HG03139 (cell line): ENCODE measurements around the gene CHKA.

Source experiments
- ATAC-seq: cut with Tn5 transposase; IDR thresholded peaks from one replicate; pipeline ENCODE4 v1.9.1; 2021; ENCODE audit not compliant: unreplicated experiment

Gene CHKA

DNA sequence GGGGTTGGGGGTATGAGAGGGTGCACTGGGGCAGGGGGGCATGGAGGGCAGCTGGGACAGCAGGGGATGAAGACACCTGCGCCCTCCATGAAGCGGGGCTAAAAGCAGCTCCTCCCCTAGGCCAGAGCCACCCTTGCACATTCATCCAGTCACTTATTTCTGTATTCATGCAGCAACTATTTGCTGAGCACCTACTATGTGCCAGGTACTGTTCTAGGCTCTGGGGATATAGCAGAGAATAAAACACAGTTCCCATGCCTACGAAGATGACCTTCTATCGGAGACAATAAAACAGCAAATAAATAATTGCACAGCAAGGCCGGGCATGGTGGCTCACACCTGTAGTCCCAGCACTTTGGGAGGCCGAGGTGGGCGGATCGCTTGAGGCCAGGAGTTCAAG, 105.7 kb downstream of the CHKA start:
- ATAC-seq, result no peak

DNA sequence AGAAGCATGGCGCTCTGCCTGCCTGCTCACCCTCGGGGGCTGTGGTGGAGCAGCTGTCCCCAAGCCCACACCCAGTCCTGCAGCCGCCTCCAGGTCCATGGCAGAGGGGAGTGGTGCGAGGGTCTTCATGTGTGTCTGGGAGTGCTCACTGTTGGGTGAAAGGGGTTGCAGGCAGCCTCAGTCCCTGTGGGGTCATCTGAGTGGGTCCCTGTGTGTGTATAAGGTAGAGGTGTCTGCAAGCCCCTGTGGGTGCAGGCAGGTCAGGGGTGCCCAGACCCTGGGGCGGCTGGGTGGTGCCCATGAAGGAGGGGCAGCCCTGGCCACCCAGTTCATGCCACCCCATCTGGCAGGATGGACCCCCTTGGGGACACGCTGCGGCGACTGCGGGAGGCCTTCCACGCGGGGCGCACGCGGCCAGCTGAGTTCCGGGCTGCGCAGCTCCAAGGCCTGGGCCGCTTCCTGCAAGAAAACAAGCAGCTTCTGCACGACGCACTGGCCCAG, 106.2 kb downstream of the CHKA start:
- ATAC-seq, result no peak

DNA sequence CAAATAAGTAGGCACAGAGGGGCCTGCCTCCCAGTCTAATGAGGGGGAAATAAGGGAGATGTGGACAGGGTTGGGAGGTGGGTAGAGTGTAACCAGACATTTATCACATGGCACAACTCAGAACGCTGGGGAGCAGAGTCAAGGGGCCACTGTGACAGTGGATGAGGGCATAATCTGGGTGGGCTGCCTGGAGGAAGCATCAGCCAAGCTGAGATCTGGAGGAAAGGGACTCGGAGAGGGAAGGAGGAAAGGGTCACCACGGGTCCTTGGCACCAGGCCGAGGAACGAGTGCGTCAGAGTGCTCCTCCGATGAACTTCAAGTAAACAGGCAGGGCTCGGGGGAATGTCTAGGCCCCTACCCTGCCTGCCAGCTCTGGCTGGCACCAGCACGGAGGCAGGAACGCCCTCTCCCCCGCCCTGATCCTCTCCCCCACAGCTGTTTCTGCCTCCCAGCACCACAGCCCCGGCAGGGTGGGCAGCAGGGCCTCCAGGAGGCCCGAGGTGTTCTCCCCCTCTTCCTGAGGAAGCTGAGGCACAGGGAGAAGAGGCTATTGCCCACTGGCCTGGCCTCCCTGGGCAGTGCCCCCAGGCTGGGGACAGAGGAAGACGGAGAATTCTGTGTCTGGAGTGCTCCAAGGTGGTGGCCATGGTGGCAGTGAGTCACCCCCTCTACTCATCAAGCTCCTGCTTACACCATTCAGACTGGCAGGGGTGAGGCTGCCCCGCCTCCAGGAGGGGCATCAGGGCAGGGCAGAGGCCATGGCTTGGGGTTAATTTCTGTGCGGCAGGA, 106.8 kb downstream of the CHKA start:
- no peak for ATAC-seq

DNA sequence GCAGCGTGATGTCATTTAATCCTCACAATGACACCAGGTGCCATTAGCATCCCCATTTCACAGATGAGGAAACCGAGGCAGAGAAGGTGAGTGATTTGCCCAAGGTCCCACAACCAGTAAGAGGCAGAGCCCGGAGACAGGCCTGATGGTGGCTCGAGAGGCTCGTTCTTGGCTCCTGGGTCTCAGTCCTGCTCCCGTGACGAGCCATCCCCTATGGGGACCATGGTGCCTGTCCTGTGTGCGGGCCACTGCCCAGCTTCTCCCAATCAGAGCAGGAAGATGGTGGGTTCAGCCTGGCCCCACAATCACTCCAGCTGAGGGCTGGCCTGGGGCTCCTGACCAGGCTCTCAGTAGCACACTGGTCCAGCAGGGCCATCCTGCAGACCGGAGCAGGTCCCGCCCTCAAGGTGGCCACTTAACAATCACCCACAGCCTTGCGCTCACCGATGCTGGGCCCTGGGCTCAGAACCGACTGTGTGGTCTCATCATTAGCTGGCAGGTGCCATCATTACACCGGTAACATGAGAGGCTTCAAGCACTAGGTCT, 107.5 kb downstream of the CHKA start:
- ATAC-seq, result no peak

DNA sequence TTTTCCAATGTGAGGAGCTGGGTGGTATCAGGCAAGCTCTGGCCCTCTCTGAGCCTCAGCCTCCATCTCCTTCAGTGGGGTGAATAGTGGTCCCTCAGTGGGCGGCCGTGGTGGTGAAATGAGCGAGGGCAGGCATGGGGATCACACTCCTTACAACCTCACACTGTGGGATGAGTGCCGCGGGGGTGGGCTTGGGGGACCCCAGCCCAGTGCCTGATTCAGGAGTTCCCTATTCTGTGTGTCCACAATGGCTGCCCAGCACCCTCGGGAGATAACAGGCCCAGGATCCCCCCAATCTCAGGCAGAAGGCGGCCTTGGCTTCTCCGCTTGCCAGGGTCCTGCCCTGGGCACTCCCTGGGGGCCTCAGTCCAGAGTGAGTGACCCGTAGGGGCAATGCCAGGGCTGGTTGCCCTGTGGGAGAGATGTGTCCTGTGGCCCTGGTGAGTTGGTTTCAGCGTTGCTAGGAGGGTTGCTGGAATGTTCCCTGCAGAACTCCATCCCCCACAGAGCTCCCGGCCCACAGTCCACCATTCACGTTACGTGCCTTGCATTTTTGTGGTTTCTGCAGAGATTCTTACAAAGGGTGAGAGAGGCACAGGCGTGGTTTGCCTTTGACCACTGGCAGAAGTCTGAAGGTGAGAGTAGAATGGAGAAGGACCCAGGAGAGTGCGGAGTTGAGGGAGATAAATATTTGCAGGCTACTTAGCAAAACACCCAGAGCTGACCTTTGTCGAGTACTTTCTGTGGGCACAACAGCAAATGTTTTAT, 108.2 kb downstream of the CHKA start:
- ATAC-seq, result no peak

DNA sequence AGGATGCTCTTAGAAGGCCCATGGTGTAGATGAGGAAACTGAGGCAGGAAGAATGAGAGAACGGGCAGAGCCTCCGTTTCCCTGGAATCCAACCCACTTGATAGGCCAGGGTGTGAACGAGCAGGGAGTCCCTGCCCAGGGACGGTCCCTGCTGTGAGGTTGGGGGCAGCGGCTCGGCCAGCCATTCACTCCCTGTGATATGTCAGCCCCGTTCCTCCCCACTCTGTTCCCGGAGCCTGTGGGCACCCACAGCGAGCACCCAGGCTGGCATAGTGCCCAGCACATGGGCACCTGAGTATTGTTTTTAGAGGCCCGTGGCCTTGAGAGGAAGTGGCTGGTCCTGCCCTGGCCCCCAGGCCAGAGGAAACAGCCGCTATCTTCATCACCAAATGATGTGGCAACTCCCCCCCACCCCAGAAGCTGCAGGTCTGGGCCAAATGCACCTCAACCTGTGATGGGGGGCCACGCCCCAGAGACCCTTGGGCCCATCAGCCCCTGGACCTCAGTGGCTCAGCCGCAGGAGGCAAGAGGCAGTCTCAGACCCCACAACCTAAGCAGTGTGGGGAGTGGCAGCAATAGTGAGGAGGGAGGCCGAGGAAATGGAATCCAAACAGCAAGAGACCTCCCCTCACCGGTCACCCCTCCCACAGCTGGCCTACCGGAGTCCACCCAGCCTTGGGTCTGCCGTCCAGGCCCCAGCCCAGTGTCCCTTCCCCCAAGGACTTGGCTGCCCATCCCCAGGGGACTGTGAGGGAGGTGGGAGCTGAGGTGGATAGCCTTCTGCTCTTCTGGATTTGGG, 108.9 kb downstream of the CHKA start:
- ATAC-seq, result no peak

DNA sequence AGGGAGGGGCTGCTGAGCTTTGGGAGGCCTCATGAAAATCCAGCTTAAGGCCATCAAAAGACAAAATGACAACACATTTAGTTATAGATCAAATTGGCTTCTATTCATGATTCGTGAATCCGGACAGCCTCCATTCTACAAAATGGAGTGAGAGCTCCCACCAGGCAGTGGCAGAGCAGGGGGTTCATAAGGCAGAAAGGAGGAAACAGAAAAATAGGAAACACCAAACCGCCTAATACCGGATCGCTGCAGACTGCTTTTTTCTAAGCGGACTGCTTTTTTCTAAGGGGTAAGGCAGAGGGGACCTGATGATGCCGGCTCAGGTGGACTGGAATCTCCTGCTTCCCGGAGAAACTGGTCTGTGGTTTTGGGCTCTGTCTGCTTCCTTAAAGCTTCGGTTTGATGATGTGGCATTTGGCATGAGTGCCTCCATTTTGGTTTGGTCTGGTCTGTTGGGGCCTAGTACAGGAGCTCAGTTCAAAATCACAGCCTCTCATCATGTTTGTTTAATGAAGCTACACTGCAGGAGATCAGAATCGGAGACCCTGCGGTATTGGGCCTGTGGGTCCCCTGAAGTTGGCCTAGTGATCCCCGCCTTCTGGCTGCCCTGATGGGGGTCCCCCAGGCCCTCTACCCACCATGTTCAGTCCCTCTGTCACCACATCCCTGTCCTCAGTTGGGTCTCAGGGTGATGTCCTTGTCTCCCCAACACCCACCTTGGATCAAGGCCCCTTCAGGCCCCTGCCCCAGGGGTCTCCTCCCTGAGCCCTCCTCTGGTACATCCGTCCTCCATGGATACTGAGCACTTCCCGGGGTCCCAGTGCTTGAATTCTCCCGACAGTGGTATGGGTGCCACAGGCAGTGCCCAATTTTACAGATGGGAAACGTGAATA, 109.9 kb downstream of the CHKA start:
- no peak for ATAC-seq

DNA sequence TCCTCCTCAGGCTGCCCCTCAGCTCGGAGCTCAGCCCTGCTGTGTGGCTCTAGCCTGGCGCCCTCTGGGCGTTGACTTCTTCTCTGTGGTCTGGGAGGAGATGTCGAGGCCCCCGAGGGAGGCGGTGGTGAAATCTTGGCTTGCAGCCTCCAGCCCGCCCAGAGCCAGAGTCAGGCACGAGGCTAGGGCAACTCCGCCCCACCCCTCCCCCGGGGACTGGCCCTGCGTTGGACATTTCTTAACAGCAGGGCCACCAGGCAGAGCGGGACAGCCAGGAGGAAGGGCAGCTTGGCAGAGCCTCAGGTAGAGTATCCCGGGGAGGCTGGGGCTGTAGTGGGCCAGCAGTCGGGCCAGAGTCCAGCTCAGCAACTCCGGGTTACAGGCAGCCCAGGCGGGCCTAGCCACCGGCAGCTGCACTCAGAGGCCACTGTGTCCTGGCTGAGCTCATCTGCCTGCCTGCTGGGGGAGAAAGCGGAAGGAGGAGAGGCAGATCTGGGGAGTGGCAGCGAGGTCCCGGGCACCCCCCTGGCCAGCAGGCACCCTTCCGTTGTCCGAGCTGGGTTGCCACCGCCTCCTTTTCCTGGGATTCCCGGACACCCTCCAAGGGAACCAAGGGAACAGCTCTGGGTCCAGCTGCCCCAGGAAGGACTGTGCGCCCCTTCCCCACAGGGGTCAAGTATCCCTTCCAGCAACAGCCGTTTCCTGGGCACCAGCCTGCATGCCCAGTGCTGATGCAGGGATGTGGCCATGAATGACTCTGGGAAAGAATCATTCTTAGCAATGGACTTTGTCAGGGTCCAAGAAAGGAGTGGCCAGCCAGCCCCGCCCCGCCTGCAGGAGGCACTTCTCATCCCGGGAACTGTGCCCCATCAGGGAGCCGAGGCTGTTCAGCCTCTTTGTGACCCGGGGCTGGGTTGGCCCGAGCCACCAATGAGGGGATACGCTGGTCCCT, 110.8 kb downstream of the CHKA start, which contains the start of gene ALDH3B1:
Gene ALDH3B1, plus strand, starts transcription at position 238 of the 952 bp plus-strand sequence. CDS start 4,971 bp downstream, outside the sequence.
- ATAC-seq, result no peak

DNA sequence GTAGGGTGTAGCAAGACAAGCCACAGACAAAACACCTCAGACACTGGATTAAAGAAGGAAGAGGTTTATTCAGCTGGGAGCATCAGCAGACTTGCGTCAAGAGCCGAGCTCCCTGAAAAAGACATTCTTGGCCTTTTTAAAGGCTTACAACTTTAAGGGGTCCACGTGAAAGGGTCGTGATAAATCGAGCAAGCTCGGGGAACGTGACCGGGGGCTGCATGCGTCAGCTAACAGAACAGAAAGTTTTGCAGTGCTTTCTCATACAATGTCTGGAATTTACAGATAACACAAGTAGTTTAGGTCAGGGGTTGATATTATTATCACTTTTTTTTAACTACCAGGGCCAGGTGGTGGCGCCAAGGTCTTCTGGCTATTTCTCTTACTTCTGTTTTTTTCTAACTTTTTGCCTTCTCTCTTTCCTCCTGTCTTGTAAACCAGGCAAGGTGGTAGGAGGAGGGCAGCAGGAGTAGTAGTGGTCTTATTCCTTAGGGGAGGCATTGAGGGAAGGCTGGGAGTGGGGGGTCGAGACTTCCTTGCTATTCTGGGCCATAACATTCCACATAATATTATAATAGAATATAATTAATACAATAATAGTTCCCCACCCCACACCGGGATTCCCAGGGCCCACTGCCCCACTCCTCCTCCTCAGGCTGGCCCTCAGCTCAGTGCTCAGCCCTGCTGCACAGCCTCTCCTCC, 111.6 kb downstream of the CHKA start:
- no peak for ATAC-seq

DNA sequence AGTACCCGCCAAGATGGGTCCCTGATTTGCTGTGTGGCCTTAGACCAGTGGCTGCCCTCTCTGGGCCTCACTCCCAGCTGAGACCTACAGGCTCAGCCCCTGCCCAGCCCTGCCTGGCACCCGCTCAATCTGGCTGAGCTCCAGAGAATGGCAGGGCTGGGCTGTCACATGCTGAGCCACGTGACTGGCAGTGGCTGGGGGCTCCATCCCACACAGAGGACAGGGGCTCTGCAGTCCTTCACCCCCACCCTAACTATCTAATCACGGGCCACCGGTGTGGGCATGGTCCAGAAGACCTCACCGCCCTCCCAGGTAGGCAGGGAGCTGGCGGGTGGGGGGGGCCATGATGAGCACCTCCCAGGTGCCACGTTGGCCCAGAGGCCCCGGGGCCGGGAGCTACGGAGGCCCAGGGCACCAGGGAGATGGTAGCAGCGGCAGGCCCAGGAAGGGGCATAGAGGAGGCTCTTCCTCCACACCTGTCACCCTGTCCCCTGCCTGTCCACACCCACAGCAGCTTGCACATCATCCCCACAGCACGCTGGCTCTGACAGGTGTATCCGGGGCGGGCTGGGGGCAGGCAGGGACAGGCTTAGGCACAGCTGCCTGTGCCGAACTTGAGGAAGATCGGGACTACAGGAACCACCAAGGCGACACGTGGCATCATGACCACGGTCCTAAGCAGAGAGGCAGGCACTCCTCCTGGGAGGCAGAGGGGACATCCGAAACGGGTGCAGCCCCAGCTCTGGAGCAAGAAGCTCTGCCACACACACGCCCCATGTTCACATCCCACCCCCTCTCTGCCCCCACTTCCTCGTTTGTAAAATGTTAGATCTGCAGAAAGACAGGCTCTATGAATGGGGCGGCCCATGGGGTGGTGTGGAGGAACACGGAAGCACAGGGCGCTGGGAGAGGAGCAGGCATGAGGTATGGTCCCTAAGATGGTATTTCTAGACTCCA, 112.5 kb downstream of the CHKA start:
- no peak for ATAC-seq

DNA sequence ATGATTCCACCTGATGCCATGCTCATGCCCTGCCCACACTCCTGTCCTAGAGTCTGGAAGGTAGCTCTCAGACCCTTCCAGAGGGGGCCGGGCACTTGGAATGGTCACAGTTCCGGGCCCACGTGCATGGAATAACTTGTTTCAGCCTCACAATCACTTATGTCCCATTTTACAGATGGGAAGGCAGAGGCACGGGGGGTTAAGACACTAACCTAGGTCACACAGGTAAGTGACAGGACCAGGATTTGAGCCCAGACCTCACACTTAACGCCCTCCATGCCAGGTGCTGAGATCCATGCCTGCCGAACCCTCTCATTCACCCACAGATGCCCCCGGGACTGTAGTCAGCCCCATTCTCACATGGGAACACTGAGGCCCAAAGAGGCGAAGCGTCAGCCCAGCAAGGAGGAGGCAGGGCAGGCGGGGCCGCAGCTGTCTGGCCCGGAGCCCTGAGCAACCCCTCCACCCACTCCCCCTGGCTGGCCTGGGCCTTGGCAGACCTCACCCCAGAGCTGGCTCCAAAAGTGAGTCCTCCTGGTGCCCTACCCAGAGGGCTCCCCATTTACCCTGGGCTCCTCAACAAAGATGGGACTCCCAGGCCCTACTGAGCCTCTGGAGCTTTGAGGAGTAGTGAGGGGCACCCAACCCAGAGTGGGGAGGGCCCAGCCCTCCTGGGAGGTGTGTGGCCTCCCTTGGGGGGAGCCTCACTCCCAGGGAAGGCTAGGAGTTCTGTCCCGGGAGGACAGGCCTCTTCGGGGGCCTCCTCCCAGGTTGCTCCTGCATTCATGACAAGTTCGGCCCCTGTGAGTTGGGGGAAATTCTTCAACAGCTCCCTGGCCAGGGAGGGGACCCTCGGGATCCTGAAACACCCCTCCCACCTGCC, 113.4 kb downstream of the CHKA start:
- no peak for ATAC-seq

DNA sequence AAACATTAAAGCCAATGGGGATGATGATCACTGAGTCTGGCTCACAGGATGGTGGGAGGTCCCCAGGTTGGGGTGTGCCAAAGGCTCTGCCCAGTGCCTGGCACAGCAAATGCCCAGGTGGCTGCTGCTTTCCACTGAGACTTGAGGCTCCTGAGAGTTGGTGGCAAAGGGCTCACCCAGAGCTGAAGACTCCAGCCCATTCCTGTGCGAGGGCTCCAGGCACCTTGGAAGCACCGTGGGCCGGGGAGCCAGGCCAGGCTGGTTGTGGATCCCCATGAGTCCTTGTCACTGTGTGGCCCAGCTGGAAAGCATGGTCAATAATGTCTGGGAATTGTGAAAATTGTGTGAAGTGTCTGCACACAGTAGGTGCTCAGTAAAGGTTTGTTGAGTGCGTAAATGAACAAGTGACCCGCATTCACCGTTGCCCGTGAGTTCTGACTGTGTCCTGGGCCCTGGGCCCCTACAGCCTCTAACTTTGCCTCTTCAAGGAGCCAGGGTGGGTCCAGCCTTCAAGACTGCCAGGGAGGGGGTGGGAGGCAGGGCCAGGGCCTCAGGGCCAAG, 114.5 kb downstream of the CHKA start:
- ATAC-seq, result no peak

DNA sequence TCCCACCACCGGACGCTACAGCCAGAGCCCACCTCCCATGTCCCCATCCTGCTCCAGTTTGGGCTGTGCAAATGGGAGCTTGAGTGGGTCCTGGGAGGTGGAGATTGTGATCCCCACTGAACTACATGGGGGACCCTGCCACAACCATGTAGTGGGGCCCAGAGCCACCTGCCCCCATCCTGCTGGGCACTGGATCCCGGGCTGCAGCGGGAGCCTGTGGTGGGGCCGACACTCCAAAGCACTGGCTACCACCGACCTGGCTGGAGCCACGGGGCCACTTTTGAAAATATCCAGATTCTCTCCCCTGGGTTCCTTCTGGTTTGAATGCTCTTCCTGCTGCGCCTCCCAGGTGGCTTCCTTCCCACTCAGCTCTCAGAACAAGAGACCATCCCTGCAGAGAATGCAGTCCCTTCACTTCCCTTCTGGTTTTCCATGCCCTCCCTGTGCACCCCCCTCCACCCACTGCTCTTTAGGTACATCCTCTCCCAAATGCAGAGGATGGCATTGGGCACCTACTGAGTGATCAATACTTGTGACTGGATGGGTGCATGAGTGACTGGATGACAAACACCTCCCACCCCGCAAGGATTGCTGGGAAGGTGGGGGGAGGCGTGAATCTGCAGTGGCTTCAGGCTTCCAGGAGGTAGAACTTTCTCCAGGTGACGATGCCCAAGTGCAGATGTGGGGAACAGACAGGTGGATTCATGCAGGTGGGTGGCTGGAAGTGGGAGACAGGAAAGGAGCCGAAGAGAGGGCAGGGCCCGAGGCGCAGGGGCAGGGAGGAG, 116.4 kb downstream of the CHKA start:
- no peak for ATAC-seq

DNA sequence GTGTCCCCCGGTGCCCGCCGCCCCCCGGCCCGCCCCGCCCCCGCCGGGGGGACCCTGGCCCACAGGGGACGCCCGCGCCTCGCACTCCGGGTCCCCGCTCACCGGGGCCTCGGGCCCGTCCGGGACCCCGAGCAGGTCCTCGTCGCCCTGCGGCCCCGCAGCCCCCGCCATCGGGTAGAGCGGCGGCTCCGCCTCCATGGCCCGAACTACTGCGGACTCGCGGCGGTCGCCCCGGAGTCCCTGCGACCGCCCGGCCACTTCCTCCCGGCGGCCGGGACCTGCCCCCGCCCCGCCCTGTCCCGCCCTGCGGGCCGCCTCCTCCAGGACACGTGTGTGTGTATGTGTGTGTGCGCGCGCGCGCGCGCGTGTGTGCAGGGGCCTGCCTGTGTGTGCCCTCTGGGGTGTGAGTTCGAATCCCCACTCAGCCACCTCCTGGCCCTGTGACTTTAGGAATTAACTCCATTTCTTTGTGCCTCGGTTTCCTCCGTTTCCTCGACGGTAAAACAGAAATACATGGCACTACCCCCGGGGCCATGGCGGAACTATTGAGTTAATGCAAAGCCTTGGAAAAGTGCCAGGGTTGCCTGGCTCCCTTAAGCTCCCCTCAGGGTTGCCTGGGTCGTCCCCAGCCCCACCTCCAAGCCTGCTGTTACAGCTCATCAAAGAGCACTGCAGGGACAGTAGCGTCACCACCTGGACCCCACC, 117.2 kb downstream of the CHKA start, which contains the start of gene UNC93B1:
Gene UNC93B1, minus strand, starts transcription at position 252 of the 705 bp plus-strand sequence. Its CDS starts 54 bp downstream, at position 198.
- ATAC-seq, result peak; percentile 57
